ENCODE results near the gene CCR1.

GRCh38 chr3:46209053-46209452 lies 940 bp upstream of the CCR1 start:
- TF ChIP-seq POLR2A (IDR thresholded peaks at IDR 0.05) = no peak
- no peak for TF ChIP-seq CTCF (IDR thresholded peaks at IDR 0.05)

Data from adrenal gland (tissue), 5 donors.